ENCODE data around the gene MYO1B. TPM values are rescaled to one million over a fixed set of nuclear protein-coding genes. Genes with fewer than 3 reads are reported as not detected.

The MYO1B gene
- total and polyA plus RNA-seq, 8 donors = 28.6 to 102 (median 54.7) TPM

- Histone ChIP-seq H3K27ac (no peak overlapping the region), H3K36me3 (no peaks in the 10 kb centered on the region), H3K9me3 (no peaks in the 10 kb centered on the region), H3K27me3 (no peaks in the 10 kb centered on the region), H3K4me1 (peaks cover 14 to 22% (median 20%) of the 10 kb centered on the region in 3 donors), H3K4me3 (no peak overlapping the region)
- WGBS, 2 donors = 72 to 77% methylated on average over 6 of the region's 6 CpGs
- ATAC-seq (no peak), DNase-seq (no peak), FAIRE-seq (no peak)
- intact Hi-C loops (cut with DNase I) = no loop called here
- TF ChIP-seq CTCF (IDR thresholded peaks at IDR 0.05) = no peak
Measured at GRCh38 chr2:191270306-191271161, 25.3 kb downstream of the MYO1B start.

DNA sequence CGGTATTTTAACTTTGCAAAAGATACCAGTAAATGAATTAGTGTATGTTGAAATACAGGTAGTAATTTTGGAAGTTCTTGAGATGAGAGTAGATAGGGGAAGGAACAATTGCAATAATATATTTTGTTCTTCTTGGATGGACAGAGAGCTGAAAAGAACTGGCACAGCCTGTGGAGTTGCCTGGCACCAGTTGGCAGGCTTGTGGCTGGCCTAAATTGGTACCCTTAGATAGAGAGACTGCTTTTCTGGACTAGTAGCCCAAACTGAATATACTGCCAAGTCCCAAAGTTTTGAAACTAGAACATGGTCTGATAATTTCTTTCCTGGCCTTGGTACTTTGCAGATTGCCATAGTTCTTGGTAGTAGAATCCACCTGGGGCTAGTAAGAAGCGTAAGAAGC lies 26.9 kb downstream of the MYO1B start:
- H3K4me3 ChIP-seq = no peak overlapping the region
- intact Hi-C loops (cut with DNase I) = no loop called here
- DNase-seq = no peak
- H3K36me3 ChIP-seq = no peaks in the 10 kb centered on the region
- 83 to 85% methylated on average over 2 of the region's 2 CpGs for WGBS, 2 donors
- no peaks in the 10 kb centered on the region for H3K9me3 ChIP-seq
- peaks cover 12 to 17% (median 14%) of the 10 kb centered on the region in 3 donors for H3K4me1 ChIP-seq
- peak in 2 of 4 donors; percentile 16 to 41 for ATAC-seq
- H3K27ac ChIP-seq = no peak overlapping the region
- no peak for FAIRE-seq
- no peak for TF ChIP-seq CTCF (IDR thresholded peaks at IDR 0.05)
- no peaks in the 10 kb centered on the region for H3K27me3 ChIP-seq

DNA sequence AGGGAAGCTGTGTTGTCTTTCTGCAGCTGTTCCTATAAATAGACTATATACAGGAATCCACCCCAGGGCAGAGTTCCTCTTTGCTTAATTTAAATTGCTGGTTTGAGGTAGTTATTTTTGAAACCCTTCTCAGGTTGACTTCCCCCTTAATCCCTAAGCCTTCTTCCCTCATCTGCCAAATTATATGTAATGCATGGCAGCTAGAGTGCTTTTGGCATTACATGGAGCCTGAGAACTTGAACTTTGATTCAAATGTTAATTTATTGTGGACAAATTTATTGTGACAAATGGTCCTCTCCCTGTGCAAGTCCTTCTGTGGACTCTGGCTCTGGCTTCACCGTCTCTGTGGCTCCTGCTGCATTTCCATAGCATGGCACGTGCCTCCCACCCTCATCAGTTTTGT lies 29.2 kb downstream of the MYO1B start:
- no peak for FAIRE-seq

DNA sequence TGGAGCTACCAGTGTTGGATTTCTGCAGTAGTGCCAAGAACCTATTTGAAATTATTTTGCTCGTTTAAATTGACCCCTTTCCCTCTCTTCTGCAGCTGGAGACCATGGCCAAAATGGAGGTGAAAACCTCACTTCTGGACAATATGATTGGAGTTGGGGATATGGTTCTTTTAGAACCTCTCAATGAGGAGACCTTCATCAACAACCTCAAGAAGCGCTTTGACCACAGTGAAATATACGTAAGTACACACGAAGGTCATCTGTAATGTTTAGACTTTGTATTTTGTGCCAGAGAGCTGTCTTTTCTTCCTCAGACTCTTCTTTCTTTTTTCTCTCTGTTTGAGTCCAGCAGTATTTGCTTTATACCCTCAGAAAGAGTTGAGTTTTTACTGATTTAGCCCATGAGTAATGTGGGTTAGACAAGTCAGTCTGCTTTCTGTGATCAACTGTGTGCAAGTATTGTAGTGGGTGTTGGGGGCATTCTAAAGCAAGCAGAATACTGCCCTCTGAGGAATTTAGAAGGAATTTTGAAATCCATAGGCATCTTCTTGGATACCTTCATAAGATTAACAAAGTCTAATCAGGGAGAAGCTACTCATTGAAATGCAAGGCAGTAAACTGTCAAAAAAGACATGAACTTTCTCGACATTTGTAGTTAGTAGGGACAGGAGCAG lies 31.7 kb downstream of the MYO1B start:
- ATAC-seq (no peak), DNase-seq (no peak), FAIRE-seq (no peak)
- Histone ChIP-seq H3K9me3 (no peaks in the 10 kb centered on the region), H3K36me3 (no peaks in the 10 kb centered on the region), H3K27ac (no peak overlapping the region), H3K27me3 (no peaks in the 10 kb centered on the region), H3K4me1 (peaks cover 10 to 14% (median 13%) of the 10 kb centered on the region in 3 donors), H3K4me3 (no peak overlapping the region)
- 74 to 80% methylated on average over 5 of the region's 5 CpGs for WGBS, 2 donors
- TF ChIP-seq CTCF (IDR thresholded peaks at IDR 0.05) = no peak
- intact Hi-C loops (cut with DNase I) = no loop called here

More for the DNA sequence above, 29.2 kb downstream of the MYO1B start:
- TF ChIP-seq CTCF (IDR thresholded peaks at IDR 0.05) = no peak
- DNase-seq (no peak), ATAC-seq (no peak)
- intact Hi-C loops (cut with DNase I) = no loop called here
- H3K4me1 ChIP-seq = peaks cover 14 to 17% (median 14%) of the 10 kb centered on the region in 3 donors
- no peaks in the 10 kb centered on the region for H3K27me3 ChIP-seq
- no peaks in the 10 kb centered on the region for H3K36me3 ChIP-seq
- H3K27ac ChIP-seq = no peak overlapping the region
- WGBS, 2 donors = 51 to 71% methylated on average over 2 of the region's 2 CpGs
- no peak overlapping the region for H3K4me3 ChIP-seq
- H3K9me3 ChIP-seq = no peaks in the 10 kb centered on the region
